ENCODE measurements around the gene KLHL24.
"Not testable (repeated sequence)": the region's sequence is repeated elsewhere in the genome, so short reads cannot be mapped to it uniquely, and the experiment has no call there.

KLHL24 gene

GRCh38 chr3:183636221-183637105 lies 1.0 kb downstream of the KLHL24 start:
- peak; percentile 93 for DNase-seq

- DNase-seq: no peak
These were observed 1.7 kb downstream of the KLHL24 start for GRCh38 chr3:183637106-183637486.

GRCh38 chr3:183637633-183638032 lies 2.2 kb downstream of the KLHL24 start:
- DNase-seq: not testable (repeated sequence)

- no peak for DNase-seq
These were observed 2.9 kb downstream of the KLHL24 start for GRCh38 chr3:183638101-183638852.

DNA sequence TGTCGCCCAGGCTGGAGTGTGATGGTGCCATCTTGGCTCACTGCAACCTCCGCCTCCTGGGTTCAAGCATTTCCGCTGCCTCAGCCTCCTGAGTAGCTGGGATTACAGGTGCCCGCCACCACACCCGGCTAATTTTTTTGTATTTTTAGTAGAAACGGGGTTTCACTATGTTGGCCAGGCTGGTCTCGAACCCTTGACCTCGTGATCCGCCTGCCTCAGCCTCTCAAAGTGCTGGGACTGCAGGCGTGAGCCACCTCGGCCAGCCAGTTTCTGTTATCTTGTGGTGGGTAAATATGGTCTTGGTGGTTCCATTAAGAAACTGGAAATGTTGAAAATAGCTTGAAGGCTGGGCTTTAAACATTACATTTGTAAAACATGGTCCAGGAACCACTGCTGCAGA lies 5.2 kb downstream of the KLHL24 start:
- not testable (repeated sequence) for DNase-seq

- no peak for DNase-seq
These were observed 6.5 kb downstream of the KLHL24 start for GRCh38 chr3:183641882-183642281.

DNA sequence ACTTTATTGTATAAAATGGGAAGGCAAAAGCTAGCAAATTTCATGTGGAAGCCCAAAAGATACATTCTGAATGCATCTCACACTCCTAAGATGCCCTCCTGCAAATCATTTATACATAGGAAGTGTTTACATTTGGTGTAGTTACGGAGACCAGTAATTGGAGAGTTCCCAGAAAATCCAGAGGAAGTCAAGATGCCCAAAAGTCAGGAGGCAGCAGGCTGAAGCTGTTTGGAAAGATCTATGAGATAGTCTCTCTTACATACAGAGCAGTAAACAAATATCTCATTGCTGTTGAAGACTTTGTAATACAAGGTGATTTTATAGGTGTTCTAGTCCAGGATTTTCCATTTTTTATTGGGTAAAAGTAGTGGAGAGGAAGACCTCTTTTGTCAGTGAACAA lies 8.8 kb downstream of the KLHL24 start:
- no peak for DNase-seq

GRCh38 chr3:183645254-183645653 lies 9.8 kb downstream of the KLHL24 start:
- DNase-seq: no peak

GRCh38 chr3:183650554-183650953 lies 15.1 kb downstream of the KLHL24 start:
- no peak for DNase-seq

GRCh38 chr3:183653209-183654064 lies 18.0 kb downstream of the KLHL24 start:
- no peak for DNase-seq

GRCh38 chr3:183654727-183655126 lies 19.3 kb downstream of the KLHL24 start:
- DNase-seq: no peak

GRCh38 chr3:183662099-183662498 lies 26.7 kb downstream of the KLHL24 start:
- no peak for DNase-seq

- DNase-seq: no peak
These were observed 29.5 kb downstream of the KLHL24 start for GRCh38 chr3:183664913-183665381.

DNA sequence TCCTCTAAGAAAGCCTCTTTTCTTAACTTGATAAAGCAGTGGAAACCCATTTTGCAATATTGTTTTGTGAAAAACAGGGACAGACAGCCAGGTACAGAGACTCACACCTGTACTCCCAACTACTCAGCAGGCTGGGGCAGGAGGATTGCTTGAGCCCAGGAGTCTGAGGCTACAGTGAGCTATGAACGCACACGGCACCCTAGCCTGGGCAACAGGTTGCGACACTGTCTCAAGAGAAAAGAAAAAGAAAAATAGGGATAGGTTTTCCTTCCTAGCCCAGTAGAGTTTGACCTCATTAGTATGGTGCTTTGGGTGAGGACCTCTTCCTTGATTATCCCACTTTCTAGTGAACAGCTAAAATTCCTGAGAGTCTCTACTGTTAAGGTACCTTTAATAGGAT lies 44.6 kb downstream of the KLHL24 start:
- DNase-seq: no peak

DNA sequence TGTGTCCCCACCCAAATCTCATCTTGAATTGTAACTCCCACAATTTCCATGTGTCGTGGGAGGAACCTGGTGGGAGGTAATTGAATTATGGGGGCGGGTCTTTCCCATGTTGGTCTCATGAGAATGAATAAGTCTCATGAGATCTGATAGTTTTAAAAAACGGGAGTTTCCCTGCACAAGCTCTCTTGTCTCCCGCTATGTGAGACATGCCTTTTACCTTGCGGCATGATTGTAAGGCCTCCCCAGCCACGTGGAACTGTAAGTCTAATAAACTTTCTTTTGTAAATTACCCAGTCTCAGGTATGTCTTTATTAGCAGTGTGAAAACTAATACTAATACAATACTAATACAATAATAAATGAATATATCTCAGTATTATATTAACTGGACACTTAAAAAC lies 52.3 kb downstream of the KLHL24 start:
- no peak for DNase-seq

DNA sequence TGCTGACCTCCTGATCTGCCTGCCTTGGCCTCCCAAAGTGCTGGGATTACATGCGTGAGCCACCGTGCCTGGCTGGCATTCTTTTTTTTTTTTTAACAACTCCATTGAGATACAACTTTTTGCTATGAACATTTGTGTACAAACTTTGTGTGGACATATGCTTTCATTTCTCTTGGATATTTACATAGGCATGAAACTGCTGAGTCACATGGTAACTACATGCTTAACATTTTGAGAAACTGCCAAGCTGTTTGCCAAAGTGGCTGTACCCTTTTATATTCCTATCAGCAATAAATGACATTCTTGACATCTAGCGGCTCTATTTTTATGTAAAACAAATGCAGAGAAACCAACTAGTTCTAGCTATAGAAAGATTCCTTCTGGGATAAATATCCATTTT lies 53.5 kb downstream of the KLHL24 start:
- DNase-seq: no peak

DNA sequence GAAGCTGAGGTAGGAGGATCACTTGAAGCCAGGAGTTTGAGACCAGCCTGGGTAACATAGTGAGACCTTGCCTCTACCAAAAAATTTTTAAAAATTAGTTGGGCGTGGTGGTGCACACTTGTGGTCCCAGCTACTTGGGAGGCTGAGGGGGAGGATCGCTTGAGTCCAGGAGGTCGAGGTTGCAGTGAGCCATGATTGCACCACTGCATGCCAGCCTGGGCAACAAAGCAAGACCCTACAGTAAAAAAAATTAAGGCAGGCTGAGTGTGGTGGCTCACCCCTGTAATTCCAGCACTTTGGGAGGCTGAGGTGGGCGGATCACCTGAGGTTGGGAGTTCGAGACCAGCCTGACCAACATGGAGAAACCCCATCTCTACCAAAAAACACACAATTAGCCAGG lies 54.2 kb downstream of the KLHL24 start:
- DNase-seq: not testable (repeated sequence)

DNA sequence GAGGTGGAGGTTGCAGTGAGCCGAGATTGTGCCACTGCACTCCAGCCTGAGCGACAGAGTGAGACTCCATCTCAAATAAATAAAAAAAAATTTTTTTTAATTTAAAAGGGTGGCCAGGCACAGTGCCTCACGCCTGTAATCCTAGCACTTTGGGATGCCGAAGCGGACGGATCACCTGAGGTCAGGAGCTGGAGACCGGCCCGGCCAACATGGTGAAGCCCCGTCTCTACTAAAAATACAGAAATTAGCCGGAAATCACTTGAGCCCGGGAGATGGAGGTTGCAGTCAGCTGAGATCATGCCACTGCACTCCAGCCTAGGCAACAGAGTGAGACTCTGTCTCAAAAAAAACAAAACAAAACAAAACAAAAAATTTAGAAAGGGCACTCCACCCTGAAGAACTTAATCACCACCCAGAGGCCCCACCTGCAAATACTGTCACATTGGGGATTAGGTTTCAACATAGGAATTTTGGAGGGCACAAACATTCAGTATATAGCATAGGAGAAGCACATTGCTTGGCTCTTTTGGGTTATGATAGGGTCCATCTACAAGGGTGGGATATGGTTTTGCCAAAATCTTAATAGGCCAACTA lies 55.1 kb downstream of the KLHL24 start:
- DNase-seq: no peak

DNA sequence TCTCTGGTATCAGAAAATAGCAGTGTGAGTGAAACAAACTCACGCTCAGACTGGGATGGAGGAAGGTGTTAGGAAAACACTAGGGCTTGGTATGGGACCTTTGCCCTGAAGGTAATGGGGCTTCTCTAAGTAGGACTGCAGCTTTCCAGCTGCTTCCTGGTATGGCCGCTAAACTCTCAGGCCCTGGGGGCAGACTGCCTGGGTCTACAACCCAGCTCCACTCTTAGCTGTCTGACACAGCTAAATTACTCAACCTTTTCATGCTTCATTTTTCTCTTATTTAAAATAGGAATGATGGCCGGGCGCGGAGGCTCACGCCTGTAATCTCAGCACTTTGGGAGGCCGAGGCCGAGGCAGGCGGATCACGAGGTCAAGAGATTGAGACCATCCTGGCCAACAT lies 57.0 kb downstream of the KLHL24 start:
- no peak for DNase-seq

- DNase-seq: no peak
These were observed 60.3 kb downstream of the KLHL24 start for GRCh38 chr3:183695569-183696364.

DNA sequence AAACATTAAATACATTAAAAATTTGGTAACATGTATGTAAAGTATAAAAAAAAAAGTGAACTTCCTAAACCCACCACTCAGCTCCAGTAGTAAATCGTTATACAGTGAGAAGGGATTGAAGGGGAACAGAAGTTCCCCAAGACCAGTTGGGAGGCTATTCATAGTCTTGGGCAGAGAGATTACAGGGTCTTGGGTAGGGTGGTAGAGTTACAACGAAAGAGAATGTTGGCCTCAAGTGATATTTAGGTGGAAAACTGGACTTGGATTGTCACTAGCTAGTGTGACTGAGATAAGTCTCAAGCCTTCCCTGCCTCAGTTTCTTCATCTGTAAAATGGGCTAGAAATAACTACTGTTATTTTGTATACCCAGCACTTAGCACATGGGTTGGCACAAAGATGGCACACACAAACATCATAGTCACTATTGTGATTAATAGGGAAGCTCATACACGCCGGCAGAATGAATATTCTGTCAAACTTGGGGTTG lies 61.7 kb downstream of the KLHL24 start:
- DNase-seq: no peak
